NB4 (cell line): ENCODE data around the gene BARHL1.

ENCODE experiments used
- CTCF ChIP-seq: IDR thresholded peaks from one replicate; pipeline ENCODE4 v1.5.1; 2012; ENCODE audit warnings: low read depth, low read length
- POLR2A ChIP-seq: IDR thresholded peaks from 2 replicates; pipeline ENCODE4 v1.6.1; 2011; ENCODE audit warnings: mild to moderate bottlenecking; ENCODE audit not compliant: insufficient read length; ENCODE audit errors: extremely low read depth
- TF ChIP-seq, protein P1 (sequence below): IDR thresholded peaks from 2 replicates; pipeline ENCODE4 v1.6.1; 2011; ENCODE audit warnings: low read depth, low read length

- no peak for TF ChIP-seq CTCF
- no peak for TF ChIP-seq POLR2A
- TF ChIP-seq, protein P1, sequence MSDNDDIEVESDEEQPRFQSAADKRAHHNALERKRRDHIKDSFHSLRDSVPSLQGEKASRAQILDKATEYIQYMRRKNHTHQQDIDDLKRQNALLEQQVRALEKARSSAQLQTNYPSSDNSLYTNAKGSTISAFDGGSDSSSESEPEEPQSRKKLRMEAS, result no peak
Measured at GRCh38 chr9:132551556-132551955, 30.9 kb upstream of the BARHL1 start.
